Adrenal gland (tissue), 12 donors: Measurements from ENCODE around the gene CCDC88B. TPM values are rescaled to one million over a fixed set of nuclear protein-coding genes. Genes with fewer than 3 reads are reported as not detected.

Experiments used
- DNase-seq, 7 donors: peaks; one replicate each; pipeline ENCODE4 v3.0.0-alpha.2; 2019 to 2020
- H3K27ac ChIP-seq, 5 donors: fragments of 200-600 bp; sonication (generic) in 4 of 5; 1 replicate in 3 of 5; 2 replicates in 2 of 5; pipeline versions ENCODE4 v1.5.1 to v1.8.0; 2016 to 2020; ENCODE audit warnings: mild to moderate bottlenecking in 1 of 5
- H3K27me3 ChIP-seq: fragments of 200-600 bp; 2 replicates; pipeline ENCODE4 v1.8.0; 2021
- H3K36me3 ChIP-seq, 2 donors: fragments of 200-600 bp; replicated peaks in 1 of 2; 1 replicate in 1 of 2; 2 replicates in 1 of 2; pipeline versions ENCODE4 v1.5.1 to v1.8.0; 2018 to 2022
- H3K4me1 ChIP-seq, 2 donors: fragments of 200-600 bp; replicated peaks in 1 of 2; 1 replicate in 1 of 2; 2 replicates in 1 of 2; pipeline versions ENCODE4 v1.5.1 to v1.8.0; 2018 to 2021
- H3K4me3 ChIP-seq, 4 donors: fragments of 200-600 bp; sonication (generic) in 3 of 4; one replicate each; pipeline ENCODE4 v1.5.1; 2016 to 2018
- H3K9me3 ChIP-seq, 3 donors: fragments of 200-600 bp; sonication (generic) in 1 of 3; replicated peaks in 1 of 3; 1 replicate in 2 of 3; 2 replicates in 1 of 3; pipeline versions ENCODE4 v1.5.1 to v1.8.0; 2016 to 2021
- CTCF ChIP-seq, 6 experiments: fragments of 450-650 bp in 4 of 6; fragments of 200-600 bp in 2 of 6; sonication (generic) in 1 of 6; IDR thresholded peaks; 1 replicate in 5 of 6; 2 replicates in 1 of 6; pipeline versions ENCODE4 v1.5.1 to v1.8.0; 2016 to 2021; ENCODE audit warnings: antibody characterized with exemption in 6 of 6, mild to moderate bottlenecking in 2 of 6, moderate library complexity in 1 of 6
- POLR2A ChIP-seq, 2 donors: fragments of 450-650 bp; IDR thresholded peaks; one replicate each; pipeline ENCODE4 v1.6.1; 2017; ENCODE audit warnings: antibody characterized with exemption in 2 of 2, mild to moderate bottlenecking in 2 of 2, moderate library complexity in 1 of 2
- WGBS, 4 donors: extraction: QIAGEN DNeasy Blood & Tissue Kit in 2 of 4; methylation state at CpG; one replicate each; pipeline versions ENCODE4 v1.1.5 to v1.1.7; 2013 to 2017; 5-methylcytosine and 5-hydroxymethylcytosine counted together
- intact Hi-C, 2 donors: fragments of 100-400 bp; cut with DNase I; formaldehyde crosslinking; loops; one replicate each; pipeline versions ENCODE4 v1.14.1 to v1.15.0; 2022 to 2023
- polyA plus RNA-seq, 3 donors: library from polyadenylated mRNA; stranded (reverse); fragments of 200-250 nt in 2 of 3; fragments of 350-450 nt in 1 of 3; fragmentation: Illumina TruSeq in 1 of 3; extraction: RNeasy Lipid Tissue Mini Kit (QIAGEN cat#74804) in 1 of 3; gene quantifications; one replicate each; pipeline ENCODE4 v1.2.3, GENCODE V29; 2013 to 2014
- total RNA-seq, 9 donors: library from RNA; depleted of rRNA in 4 of 9; stranded (reverse); fragments of >200 nt in 4 of 9; fragments of 120-200 nt in 1 of 9; fragmentation: NEBNext Ultra II Directional in 1 of 9; extraction: Animal tissue kit (Norgen Biotek cat#: 25700) in 1 of 9; gene quantifications; one replicate each; pipeline versions ENCODE4 v1.1.0 to v1.2.4, GENCODE V29; 2013 to 2023
- donor health status: healthy with polysubstance abuse.
- donor health status: Bipolar disorder and iron deficiency.
- donor health status: DM: yes; HTN: yes; CAD: no.
- donor health status: DM: no; HTN: no; CAD: no.
- donor health status: DM: no; HTN: no; CAD: no.
- donor health status: DM: yes; HTN: yes; CAD: no.

CCDC88B gene
- total and polyA plus RNA-seq, 12 donors = 5.1 to 143 (median 14.5) TPM

GRCh38 chr11:64318766-64319761 lies 20.9 kb upstream of the CCDC88B start:
- 20 to 33% (median 22%) methylated on average over 13 to 19 of the region's 19 CpGs for WGBS, 4 donors
- peak in 4 of 7 donors; percentile 39 to 59 (median 48) for DNase-seq
- Histone ChIP-seq H3K27ac (peak overlapping the region; percentile 87 to 100 (median 98)), H3K4me1 (peaks cover 10 to 20% of the 10 kb centered on the region in 2 donors), H3K27me3 (no peaks in the 10 kb centered on the region), H3K36me3 (peaks cover 0 to 35% of the 10 kb centered on the region in 2 donors), H3K9me3 (no peaks in the 10 kb centered on the region), H3K4me3 (peak overlapping the region; percentile 15 to 92 (median 79))
- TF ChIP-seq CTCF (IDR thresholded peaks at IDR 0.05) = no peak
- TF ChIP-seq POLR2A (IDR thresholded peaks at IDR 0.05) = no peak
- intact Hi-C loops = no loop called here

- 88 to 95% (median 94%) methylated on average over 6 to 7 of the region's 7 CpGs for WGBS, 4 donors
These were observed 19.4 kb upstream of the CCDC88B start for GRCh38 chr11:64320556-64320955.

GRCh38 chr11:64321026-64321425 lies 19.0 kb upstream of the CCDC88B start:
- Histone ChIP-seq H3K4me3 (no peak overlapping the region), H3K36me3 (peaks cover 0 to 15% of the 10 kb centered on the region in 2 donors), H3K27me3 (no peaks in the 10 kb centered on the region), H3K9me3 (no peaks in the 10 kb centered on the region), H3K4me1 (peaks cover 10 to 20% of the 10 kb centered on the region in 2 donors), H3K27ac (no peak overlapping the region)
- TF ChIP-seq CTCF (IDR thresholded peaks at IDR 0.05) = no peak
- no peak for TF ChIP-seq POLR2A (IDR thresholded peaks at IDR 0.05)
- intact Hi-C loops = no loop called here
- no peak for DNase-seq
- 75 to 91% (median 87%) methylated on average over 5 of the region's 5 CpGs for WGBS, 4 donors

More at GRCh38 chr11:64320556-64320955, 19.4 kb upstream of the CCDC88B start:
- Histone ChIP-seq H3K27ac (no peak overlapping the region), H3K4me3 (no peak overlapping the region), H3K36me3 (peaks cover 0 to 20% of the 10 kb centered on the region in 2 donors), H3K9me3 (no peaks in the 10 kb centered on the region), H3K4me1 (peaks cover 10 to 20% of the 10 kb centered on the region in 2 donors), H3K27me3 (no peaks in the 10 kb centered on the region)
- TF ChIP-seq CTCF (IDR thresholded peaks at IDR 0.05) (no peak), POLR2A (IDR thresholded peaks at IDR 0.05) (no peak)
- intact Hi-C loops = no loop called here
- DNase-seq = no peak

- H3K27me3 ChIP-seq = no peaks in the 10 kb centered on the region
- WGBS, 4 donors = 93 to 97% (median 94%) methylated on average over 4 to 5 of the region's 5 CpGs
- DNase-seq = no peak
- H3K4me3 ChIP-seq = no peak overlapping the region
- H3K4me1 ChIP-seq = peaks cover 10 to 16% of the 10 kb centered on the region in 2 donors
- intact Hi-C loops = no loop called here
- peaks cover 0 to 14% of the 10 kb centered on the region in 2 donors for H3K36me3 ChIP-seq
- no peaks in the 10 kb centered on the region for H3K9me3 ChIP-seq
- no peak overlapping the region for H3K27ac ChIP-seq
- no peak for TF ChIP-seq CTCF (IDR thresholded peaks at IDR 0.05)
- TF ChIP-seq POLR2A (IDR thresholded peaks at IDR 0.05) = no peak
These were observed 18.5 kb upstream of the CCDC88B start for GRCh38 chr11:64321533-64321932.
